ENCODE measurements around the gene HCRTR2. TPM values are rescaled to one million over a fixed set of nuclear protein-coding genes. Genes with fewer than 3 reads are reported as not detected.

Gene HCRTR2
- not detected for total RNA-seq

DNA sequence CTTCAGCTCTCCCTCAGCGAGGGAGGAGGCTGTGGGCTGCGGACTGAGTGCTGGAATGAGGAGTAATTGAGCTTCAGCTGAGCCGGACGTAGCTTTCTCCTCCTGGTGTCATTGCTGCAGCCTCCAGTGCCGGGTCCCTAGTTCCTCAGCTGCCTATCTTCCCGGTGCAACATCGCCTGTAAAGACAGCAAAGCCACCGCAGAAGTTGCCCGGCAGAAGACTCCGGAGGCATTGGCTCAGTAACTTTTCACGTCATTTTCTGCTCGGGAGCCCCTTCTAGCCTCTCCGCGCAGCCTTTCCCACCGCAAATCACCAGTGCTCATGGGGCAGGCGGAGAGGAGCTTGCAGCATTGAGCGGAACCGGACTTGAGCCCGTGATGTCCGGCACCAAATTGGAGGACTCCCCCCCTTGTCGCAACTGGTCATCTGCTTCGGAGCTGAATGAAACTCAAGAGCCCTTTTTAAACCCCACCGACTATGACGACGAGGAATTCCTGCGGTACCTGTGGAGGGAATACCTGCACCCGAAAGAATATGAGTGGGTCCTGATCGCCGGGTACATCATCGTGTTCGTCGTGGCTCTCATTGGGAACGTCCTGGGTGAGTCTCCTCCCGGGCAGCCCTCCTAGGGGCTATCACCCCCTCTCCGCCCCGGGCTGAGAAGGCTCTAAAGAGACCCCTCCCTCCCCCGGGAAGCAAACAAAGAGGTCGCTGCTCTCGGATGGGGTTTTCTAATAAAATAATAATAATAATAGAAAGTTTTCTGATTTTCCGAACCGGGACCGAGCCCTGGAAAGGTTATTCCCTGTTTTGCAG lies at the start of gene HCRTR2:
HCRTR2 (plus strand) TSS at position 305 of the 816 bp plus-strand sequence; CDS start at position 378, 73 bp downstream.
- no peak for DNase-seq (ENCODE audit: low spot score)
- intact Hi-C loops (cut with DNase I) = no loop called here
- 2% methylated on average over 39 of the region's 42 CpGs for WGBS
- no peak for TF ChIP-seq POLR2A (IDR thresholded peaks at IDR 0.05)
- TF ChIP-seq, protein P1, sequence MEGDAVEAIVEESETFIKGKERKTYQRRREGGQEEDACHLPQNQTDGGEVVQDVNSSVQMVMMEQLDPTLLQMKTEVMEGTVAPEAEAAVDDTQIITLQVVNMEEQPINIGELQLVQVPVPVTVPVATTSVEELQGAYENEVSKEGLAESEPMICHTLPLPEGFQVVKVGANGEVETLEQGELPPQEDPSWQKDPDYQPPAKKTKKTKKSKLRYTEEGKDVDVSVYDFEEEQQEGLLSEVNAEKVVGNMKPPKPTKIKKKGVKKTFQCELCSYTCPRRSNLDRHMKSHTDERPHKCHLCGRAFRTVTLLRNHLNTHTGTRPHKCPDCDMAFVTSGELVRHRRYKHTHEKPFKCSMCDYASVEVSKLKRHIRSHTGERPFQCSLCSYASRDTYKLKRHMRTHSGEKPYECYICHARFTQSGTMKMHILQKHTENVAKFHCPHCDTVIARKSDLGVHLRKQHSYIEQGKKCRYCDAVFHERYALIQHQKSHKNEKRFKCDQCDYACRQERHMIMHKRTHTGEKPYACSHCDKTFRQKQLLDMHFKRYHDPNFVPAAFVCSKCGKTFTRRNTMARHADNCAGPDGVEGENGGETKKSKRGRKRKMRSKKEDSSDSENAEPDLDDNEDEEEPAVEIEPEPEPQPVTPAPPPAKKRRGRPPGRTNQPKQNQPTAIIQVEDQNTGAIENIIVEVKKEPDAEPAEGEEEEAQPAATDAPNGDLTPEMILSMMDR (IDR thresholded peaks at IDR 0.05) = no peak
- TF ChIP-seq POLR2AphosphoS5 (IDR thresholded peaks at IDR 0.05) = no peak
- H3K4me3 ChIP-seq = peak within 1 kb of the TSS in 1 of 2 donors; percentile 11
- no peaks in the 10 kb centered on the region for H3K36me3 ChIP-seq
- H3K4me1 ChIP-seq (replicated peaks) = no peaks in the 10 kb centered on the region
- H3K9me3 ChIP-seq = no peaks in the 10 kb centered on the region
- peaks cover 6% of the 10 kb centered on the region for H3K27me3 ChIP-seq (replicated peaks; ENCODE audit: insufficient read depth)
- H3K27ac ChIP-seq = no peak within 1 kb of the TSS

DNA sequence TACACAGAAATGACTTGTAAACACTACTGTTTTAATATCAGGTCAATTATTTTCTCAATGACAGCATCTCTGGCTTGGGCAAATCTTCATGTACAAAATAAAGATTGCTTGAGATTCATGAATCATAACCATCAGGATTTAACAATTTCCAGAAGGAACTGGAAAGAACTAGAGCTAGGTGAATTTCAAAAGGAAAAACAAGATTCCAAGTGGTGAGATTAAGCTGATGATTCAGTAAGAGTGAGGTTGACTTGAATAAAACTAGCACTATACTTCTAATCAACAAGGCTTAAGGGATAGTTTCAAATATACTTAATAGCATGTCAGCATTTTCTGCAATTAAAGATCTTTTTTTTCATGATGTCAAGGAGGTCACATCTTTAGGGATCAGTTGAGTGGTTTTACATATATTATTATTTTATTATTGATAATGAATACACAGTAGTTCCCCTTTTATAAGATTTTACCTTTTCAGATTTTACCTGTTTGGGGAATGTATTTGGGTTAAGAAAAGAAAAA lies 43.5 kb upstream of the HCRTR2 start:
- H3K9me3 ChIP-seq = no peaks in the 10 kb centered on the region
- H3K27me3 ChIP-seq (replicated peaks; ENCODE audit: insufficient read depth) = no peaks in the 10 kb centered on the region
- no peaks in the 10 kb centered on the region for H3K4me1 ChIP-seq (replicated peaks)
- intact Hi-C loops (cut with DNase I) = no loop called here
- DNase-seq (ENCODE audit: low spot score) = no peak
- no peak overlapping the region for H3K4me3 ChIP-seq
- no peaks in the 10 kb centered on the region for H3K36me3 ChIP-seq
- H3K27ac ChIP-seq = no peak overlapping the region
- TF ChIP-seq POLR2A (IDR thresholded peaks at IDR 0.05) = no peak
- TF ChIP-seq, protein P1 (IDR thresholded peaks at IDR 0.05) = no peak
- TF ChIP-seq POLR2AphosphoS5 (IDR thresholded peaks at IDR 0.05) = no peak

DNA sequence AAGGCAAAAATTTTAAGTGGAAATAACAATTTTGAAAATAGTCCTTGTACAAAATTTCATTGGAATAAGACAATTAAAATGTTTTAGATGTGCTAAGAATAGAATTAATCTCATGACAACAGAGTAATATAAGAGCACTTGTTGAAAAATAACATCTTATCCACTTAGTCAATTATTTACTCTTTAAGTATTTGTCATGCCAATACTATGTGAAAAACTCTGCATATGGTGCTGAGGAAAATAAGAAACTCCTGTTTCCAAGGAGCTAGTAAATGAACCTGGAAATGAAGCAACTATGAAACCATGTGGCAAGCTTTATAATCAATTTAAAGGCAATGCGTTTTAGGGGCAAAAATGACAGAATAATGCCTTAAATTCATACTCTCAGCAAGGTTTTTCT lies 42.7 kb upstream of the HCRTR2 start:
- no peak for DNase-seq (ENCODE audit: low spot score)
- WGBS = 75% methylated on average over 1 of the region's 1 CpG
- intact Hi-C loops (cut with DNase I) = no loop called here

DNA sequence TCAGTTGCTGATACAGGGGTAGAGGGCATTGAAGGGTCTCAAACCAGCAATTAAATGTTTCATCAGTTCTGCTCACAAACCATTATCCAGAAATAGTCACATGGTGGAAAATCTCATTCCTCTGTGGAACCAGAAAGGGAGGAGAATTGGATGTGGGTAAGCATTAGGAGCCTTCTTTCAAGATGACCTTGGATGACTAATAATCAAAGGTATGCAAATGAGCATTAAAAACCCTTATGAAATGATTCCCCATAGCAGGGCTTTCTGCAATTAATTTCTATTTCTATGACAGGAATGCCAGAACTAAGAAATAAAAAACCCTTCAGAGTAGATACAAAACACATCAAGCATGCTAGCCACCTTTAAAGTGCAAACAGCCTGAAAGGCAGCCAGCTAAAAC lies 37.4 kb upstream of the HCRTR2 start:
- H3K4me3 ChIP-seq = no peak overlapping the region

More for the DNA sequence above, 42.7 kb upstream of the HCRTR2 start:
- Histone ChIP-seq H3K27ac (no peak overlapping the region), H3K4me1 (replicated peaks) (no peaks in the 10 kb centered on the region), H3K27me3 (replicated peaks; ENCODE audit: insufficient read depth) (no peaks in the 10 kb centered on the region), H3K4me3 (no peak overlapping the region), H3K9me3 (no peaks in the 10 kb centered on the region), H3K36me3 (no peaks in the 10 kb centered on the region)
- no peak for TF ChIP-seq POLR2A (IDR thresholded peaks at IDR 0.05)
- TF ChIP-seq, protein P1 (IDR thresholded peaks at IDR 0.05) = no peak
- TF ChIP-seq POLR2AphosphoS5 (IDR thresholded peaks at IDR 0.05) = no peak

More for the DNA sequence above, 37.4 kb upstream of the HCRTR2 start:
- no peak for DNase-seq (ENCODE audit: low spot score)
- H3K27me3 ChIP-seq (replicated peaks; ENCODE audit: insufficient read depth) = no peaks in the 10 kb centered on the region
- no peaks in the 10 kb centered on the region for H3K4me1 ChIP-seq (replicated peaks)
- intact Hi-C loops (cut with DNase I) = no loop called here
- no peak overlapping the region for H3K27ac ChIP-seq
- no peaks in the 10 kb centered on the region for H3K9me3 ChIP-seq
- TF ChIP-seq, protein P1 (IDR thresholded peaks at IDR 0.05) = no peak
- TF ChIP-seq POLR2AphosphoS5 (IDR thresholded peaks at IDR 0.05) (no peak), POLR2A (IDR thresholded peaks at IDR 0.05) (no peak)
- no peaks in the 10 kb centered on the region for H3K36me3 ChIP-seq

Measured in prostate gland (tissue), 2 donors.